ENCODE measurements around the gene RC3H2.
A peak's percentile ranks its signal among the peaks of the same experiment; 100 is the strongest.
"Not testable (repeated sequence)": the region's sequence is repeated elsewhere in the genome, so short reads cannot be mapped to it uniquely, and the experiment has no call there.

The RC3H2 gene

DNA sequence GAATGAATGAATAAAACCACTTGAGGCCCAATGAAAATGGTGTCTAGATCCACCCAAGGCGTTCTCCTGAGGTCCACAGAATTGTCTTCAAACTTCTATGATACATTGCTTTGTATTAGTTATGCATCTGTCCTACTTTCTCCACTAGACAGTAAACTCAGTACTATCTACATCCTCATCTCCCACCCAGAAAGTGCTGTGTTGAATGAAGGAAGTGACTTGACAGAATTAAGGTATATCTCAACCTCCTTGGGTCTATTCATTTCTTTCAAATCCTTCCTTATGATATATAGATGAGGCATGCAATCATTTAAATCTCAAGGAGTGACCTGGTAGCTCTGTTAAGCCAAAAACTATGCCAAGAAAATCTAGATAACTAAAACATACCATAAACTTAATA lies 61.0 kb downstream of the RC3H2 start:
- DNase-seq = no peak

DNA sequence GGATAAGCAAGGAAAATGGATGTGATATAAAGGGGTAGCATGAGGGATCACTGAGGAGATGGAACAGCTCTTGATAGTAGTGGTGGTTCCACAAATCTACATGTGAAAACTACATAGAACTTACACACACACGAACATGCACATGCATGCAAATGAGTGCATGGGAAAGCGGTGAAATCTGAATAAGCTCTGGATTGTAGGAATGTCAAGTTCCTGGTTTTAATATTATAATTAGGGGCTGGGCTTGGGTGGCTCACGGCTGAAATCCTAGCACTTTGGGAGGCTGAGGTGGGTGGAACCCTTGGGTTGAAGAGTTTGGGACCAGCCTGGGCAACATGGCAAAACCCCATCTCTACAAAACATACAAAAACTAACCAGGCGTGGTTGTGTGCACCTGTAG lies 63.7 kb downstream of the RC3H2 start:
- DNase-seq = no peak

DNA sequence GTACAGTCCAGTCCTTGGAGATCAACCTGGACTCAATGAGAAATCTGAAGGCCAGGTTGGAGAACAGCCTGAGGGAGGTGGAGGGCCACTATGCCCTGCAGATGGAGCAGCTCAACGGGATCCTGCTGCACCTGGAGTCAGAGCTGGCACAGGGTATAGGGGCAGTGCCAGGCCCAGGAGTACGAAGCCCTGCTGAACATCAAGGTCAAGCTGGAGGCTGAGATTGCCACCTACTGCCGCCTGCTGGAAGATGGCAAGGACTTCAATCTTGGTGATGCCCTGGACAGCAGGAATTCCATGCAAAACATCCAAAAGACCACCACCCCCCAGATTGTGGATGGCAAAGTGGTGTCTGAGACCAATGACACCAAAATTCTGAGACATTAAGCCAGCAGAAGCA lies 66.7 kb downstream of the RC3H2 start:
- DNase-seq = not testable (repeated sequence)

DNA sequence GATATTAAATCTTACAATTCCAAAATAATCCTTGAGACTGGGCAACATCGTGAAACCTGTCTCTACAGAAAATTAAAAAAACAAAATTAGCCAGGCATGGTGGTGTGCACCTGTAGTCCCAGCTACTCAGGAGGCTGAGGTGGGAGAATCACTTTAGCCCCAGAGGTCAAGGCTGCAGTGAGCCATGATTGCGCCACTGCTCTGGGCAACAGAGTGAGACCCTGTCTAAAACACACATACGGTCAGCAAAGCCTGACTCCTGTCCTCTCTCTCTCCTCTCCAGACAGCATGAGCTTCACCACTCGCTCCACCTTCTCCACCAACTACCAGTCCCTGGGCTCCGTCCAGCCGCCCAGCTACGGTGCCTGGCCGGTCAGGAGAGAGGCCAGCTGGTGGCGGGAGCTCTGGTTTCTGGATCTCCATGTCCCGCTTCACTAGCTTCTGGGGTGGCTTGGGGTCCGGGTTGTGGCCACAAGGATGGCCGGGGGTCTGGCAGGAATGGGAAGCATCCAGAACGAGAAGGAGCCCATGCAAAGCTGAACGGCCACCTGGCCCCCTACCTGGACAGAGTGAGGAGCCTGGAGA lies 67.8 kb downstream of the RC3H2 start:
- no peak for DNase-seq

DNA sequence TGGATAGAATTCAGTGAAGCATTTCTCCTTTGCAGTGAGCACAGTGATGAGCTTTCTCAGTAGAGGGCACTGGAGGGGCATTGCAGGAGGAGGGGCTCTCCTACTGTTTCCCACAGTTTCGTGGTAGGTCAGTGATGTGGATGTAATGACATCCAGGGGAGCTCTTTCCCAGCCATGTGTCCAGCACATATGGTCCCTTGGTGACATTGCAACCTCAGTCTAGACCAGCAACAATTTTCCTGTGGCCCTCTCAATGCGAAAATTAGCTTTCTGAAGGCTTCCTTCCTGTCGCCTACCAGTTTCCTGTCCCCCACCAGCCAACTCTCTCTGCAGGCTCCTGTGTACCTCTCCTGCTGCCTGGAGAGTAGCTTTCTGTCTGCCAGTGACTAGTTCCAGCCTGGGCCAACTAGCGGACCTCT lies 69.8 kb downstream of the RC3H2 start:
- no peak for DNase-seq

- DNase-seq = no peak
These were observed 73.0 kb downstream of the RC3H2 start for GRCh38 chr9:122832194-122832593.

- not testable (repeated sequence) for DNase-seq
These were observed 76.2 kb downstream of the RC3H2 start for GRCh38 chr9:122828965-122829284.

DNA sequence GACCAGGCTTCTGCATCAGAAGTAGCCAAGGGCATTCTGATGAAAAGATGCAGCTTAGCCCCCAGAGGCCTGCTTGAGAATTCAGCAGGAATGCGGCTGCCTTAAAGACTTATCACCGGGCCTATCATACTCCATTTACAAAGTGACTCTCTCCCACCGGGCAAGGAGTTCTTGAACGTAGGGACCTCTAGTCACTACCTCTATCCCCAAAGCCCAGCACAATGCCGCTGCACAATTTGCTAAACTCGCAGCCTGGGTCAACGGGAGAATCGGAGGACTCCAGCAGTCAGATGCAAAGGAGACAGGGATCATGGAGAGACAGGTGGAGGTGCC lies 77.4 kb downstream of the RC3H2 start:
- DNase-seq = no peak

DNA sequence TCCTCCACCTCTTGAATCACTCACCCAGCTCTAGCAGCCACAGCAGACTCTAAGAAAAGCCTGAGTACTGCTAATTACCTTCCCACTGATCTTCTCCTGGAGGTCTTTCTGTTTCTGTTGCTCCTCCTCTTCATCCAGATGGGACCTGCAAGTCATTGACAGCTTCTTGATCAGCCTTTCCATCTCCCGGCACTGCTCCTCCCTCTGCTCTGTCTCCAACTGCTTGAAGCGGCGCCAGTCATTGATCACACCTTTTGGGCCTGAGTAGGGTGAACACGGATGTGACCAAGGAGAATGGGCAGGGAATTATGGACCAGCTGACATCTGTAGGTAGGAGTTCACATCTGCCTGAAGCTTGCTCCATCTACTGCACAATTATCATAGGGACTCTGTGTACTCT lies 82.2 kb downstream of the RC3H2 start:
- no peak for DNase-seq

DNA sequence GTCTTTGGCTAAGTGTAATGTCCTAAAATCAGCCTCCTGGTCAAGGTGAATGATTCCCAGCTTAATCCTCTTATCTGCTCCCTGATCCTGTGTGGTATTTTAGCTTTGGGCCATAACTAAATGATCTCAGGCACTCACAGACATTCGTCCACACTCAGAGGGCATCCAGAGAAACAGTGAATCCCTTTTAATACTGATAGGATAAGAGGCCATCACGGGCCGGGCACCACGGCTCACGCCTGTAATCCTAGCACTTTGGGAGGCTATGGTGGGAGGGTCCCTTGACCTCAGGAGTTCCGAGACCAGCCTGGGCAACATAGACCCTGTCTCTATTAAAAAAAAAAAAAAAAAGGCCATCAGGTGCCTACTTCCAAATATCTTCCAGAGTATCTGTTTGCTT lies 83.1 kb downstream of the RC3H2 start:
- no peak for DNase-seq

DNA sequence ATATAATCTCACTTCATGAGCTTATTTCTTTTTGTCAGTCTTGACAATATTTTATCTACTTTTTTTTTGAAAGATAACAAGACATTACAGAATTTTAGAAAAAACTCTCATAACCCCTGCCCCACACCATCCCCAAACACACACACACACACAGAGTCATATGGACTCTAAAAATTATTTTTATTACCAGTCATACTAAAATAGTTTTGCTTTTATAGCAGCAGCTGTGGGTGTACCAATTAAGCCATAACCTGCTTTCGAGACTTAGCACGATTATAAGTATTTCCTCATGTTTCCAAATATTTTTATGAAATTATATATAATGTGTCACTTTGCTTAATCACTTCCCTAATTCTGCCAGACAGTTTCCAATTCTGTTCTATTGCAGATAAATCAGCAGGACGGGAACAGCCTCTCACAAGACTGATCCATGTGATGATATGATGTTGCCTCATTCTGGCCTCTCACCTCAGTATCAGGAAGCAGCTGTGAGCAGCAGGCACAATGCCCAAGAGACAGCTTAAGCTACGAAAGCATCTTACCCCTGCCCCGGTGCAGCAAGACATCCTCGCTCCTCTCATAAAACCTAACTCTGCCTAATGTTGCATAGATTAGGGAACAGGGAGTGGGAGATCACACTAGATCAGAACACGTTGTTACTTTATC lies 83.7 kb downstream of the RC3H2 start:
- DNase-seq = no peak

- no peak for DNase-seq
These were observed 84.7 kb downstream of the RC3H2 start for GRCh38 chr9:122820490-122820845.

GRCh38 chr9:122819791-122820489 lies 85.2 kb downstream of the RC3H2 start:
- no peak for DNase-seq

- no peak for DNase-seq
These were observed 85.8 kb downstream of the RC3H2 start for GRCh38 chr9:122819326-122819725.

- DNase-seq = no peak
These were observed 88.8 kb downstream of the RC3H2 start for GRCh38 chr9:122816163-122816867.

- DNase-seq = no peak
These were observed 89.6 kb downstream of the RC3H2 start for GRCh38 chr9:122815544-122815943.

DNA sequence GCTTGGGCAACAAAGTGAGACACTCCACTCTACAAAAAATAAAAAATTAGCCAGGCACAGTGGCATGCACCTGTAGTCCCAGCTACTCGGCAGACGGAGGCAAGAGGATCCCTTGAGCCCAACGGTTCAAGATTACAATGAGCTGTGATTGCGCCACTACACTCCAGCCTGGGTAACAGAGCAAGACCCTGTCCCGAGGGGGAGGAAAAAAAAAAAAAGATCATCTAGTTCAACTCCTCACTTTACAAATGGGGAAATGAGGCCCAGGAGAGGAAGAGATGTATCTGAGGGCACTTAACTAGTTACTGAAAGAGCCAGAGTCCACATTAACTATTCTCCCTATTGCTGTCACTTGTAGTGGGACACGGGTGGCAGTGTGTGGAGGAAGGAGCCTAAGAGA lies 90.6 kb downstream of the RC3H2 start:
- no peak for DNase-seq

DNA sequence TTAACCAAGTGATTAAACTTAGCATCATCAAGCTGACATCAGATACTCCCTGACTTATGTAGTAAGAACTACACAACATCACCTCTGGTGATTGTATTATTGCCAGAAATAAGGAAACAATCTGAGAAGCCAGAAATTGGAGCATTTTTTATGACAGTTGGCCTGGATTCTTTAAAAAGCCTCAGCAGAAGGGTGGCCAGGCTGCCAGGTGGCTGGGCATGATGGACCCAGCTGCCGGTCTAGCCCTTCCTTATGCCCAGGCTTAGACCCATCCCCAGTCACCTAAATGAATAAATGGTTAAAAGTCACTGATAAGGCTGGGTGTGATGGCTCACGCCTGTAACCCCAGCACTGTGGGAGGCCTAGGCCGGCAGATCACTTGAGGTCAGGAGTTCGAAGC lies 92.4 kb downstream of the RC3H2 start:
- DNase-seq = no peak

DNA sequence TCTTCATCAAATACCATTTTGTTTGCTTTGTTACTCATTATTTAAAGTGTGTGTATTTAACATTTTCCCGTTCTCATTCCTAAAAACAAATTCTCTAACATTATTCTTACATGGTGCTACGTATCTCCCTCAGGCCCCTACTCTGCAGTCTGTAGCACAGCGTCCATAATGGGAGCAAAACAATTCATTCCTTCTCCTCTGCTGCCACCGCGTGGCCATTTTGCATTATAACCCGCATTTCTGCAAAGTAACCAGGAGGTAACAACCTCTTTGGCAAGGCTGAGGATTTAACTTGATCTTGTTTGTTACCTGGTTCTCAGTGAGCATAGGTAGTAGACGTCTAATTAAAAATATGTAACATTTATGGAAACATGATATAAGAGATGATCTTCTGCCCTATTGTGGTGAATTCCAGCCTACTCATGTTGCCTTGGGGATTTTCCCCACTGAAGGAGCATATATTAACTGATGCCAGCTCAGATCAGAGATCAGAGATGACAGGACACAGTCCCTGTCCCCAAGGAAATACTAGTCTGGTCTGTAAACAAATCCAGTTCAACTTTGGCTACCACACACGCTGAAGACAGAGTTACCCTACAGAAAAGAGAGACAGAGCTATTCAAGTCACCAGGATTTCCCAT lies 94.7 kb downstream of the RC3H2 start:
- peak; percentile 60 for DNase-seq

DNA sequence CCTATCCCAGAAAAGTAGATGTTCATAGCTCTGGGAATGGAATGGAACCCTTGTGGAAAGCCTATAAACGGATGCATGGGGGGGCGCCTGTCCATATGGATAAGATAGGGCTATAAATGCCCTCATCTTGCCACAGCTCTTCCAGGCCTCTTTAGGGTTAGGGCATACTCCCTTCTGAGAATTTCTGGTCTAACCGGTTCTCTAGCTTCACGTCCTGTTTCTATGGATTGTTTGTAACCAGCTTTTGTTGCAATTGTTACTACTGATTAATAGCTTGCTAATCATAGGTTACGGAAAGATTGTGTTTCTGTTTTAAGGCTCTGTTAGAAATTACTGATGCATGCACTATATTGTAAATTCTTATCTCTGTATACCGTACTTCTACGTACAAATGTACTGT lies 95.9 kb downstream of the RC3H2 start:
- not testable (repeated sequence) for DNase-seq

GRCh38 chr9:122808141-122808540 lies 97.0 kb downstream of the RC3H2 start:
- DNase-seq = no peak

GRCh38 chr9:122807271-122807900 lies 97.8 kb downstream of the RC3H2 start:
- no peak for DNase-seq

GRCh38 chr9:122806661-122807060 lies 98.5 kb downstream of the RC3H2 start:
- no peak for DNase-seq
